Right lobe of liver (tissue), 4 donors: ENCODE measurements around the gene L3MBTL3.

Experiments used
- CTCF ChIP-seq, 4 donors: fragments of 200-600 bp in 3 of 4; fragments of 450-650 bp in 1 of 4; IDR thresholded peaks; one replicate each; pipeline versions ENCODE4 v1.5.1 to v1.8.0; 2016 to 2022; ENCODE audit warnings: antibody characterized with exemption in 4 of 4, mild to moderate bottlenecking in 2 of 4
- POLR2A ChIP-seq: fragments of 450-650 bp; IDR thresholded peaks from one replicate; pipeline ENCODE4 v1.6.1; 2017; ENCODE audit warnings: antibody characterized with exemption, mild to moderate bottlenecking
- donor health status: DM: no; HTN: no; CAD: no.
- donor health status: DM: no; HTN: no; CAD: no.
- donor health status: DM: no; HTN: yes; CAD: no.

GRCh38 chr6:130148181-130148580, 129.8 kb downstream of the L3MBTL3 start:
- TF ChIP-seq CTCF (IDR thresholded peaks at IDR 0.05): no peak
- no peak for TF ChIP-seq POLR2A
